ENCODE results near the gene FNDC3B.

FNDC3B gene

DNA sequence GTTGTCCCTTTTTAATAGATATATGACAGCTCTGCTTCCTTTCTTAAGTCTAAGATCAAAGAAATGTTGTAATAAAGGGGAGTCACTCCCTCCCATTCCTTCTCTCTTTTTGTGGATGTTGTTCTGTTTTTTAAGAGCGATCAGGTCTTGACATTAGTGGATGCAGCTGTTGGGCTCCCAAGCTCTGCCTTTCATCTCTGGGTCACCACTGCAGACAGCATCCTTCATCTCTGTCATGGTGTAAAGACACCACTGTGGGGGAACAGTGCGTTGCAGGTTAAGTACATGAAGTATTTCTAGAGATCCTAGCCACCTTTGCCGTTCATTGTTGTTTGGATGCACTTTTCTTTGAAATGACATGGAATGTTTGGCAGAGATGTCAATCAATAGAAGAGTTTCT, 17.7 kb downstream of the FNDC3B start:
- DNase-seq: no peak

DNA sequence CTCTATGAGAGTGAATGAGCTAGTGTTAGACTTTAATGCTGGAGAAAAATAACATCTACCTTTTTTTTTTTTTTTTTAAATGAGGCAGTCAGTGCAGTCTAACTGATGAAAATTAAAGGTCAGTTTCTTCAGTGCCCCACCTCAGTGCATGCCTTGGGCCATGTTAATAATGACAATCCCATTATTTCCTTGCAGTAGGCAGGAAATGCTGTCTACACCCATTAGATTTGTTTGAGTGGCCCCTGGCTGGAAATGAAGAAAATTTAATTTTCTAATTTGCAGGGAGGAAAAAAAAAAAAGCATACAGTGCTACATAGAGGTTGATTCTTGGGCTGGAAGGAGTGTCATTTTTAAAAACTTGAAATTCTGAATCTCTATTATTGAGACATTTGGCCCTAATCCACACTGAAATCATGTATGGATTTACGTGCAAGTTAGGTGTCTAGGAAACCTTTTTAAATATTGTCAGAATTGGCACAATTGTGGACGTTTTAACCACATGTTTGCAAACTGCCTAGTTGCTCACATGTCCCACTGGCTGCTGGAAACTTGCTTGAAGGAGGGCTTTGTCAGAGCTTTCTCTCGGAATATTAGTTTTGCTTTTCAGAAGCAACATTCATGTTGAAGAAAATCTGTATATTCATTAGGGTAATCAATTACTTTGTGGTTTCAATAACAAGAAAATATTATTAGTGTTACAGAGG, 18.4 kb downstream of the FNDC3B start:
- DNase-seq: no peak

- DNase-seq: no peak
Observed at GRCh38 chr3:172059532-172059931, 20.2 kb downstream of the FNDC3B start.

GRCh38 chr3:172060234-172060633, 20.9 kb downstream of the FNDC3B start:
- DNase-seq: no peak

GRCh38 chr3:172061724-172062184, 22.4 kb downstream of the FNDC3B start:
- no peak for DNase-seq

- DNase-seq: no peak
Observed at GRCh38 chr3:172062761-172063160, 23.4 kb downstream of the FNDC3B start.

DNA sequence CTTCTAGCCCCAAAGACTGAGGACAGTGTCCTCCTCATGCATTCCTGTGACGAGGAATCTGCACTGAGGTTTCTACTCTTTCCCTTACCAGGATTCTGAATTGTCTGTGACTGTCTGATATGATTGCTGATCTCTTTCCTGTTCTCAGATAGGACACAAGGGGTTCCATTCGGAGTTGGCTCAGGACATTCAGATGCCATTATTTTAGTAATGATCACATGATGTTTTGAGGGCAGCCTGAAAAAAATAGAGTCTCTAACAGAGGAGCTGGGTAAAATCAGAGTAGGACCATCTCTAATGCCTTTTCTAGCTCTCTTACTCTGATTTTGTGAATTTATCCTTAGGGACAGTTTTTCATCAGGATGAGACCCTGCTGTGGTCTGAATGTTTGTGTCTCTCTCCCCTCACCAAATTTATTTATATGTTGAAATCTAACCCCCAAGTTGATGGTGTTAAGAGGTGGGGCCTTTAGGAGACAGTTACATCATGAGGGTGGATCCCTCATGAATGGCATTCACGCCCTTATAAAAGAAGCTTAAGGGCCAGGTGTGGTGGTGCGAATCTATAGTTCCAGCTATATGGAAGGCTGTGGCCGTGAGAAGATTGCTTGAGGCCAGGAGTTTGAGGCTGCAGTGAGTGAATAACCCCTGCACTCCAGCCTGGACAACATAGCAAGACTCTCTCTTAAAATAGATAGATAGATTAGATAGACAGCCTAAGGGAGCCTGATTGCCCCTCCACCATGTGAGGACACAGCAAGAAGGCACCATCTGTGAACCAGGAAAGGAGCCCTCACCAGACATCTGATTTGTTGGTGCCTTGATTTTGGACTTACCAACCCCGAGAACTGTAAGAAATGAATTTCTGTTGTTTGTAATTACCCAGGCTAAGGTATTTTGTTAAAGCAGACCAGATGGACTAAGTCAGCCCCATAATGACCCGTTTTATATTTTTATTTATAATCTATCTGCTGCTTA, 24.4 kb downstream of the FNDC3B start:
- DNase-seq: no peak

DNA sequence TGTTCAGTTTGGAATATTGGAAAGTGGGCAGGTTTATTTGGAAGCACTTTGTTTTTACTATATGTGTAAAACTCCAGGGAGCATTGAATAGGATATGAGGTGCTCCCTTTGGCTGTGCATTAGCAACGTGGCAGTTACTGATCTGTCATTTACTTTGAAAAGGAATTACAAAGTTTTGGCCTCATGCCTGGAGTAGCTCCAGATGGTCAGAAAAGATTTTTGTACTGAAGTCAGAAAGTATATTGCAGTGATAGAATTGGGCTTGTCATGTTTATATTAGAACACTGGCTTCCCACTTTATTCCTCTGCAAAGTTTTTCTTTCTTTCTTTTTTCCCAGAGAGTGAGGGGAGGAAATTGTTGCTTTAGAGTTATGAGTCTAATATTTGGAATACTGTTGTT, 26.1 kb downstream of the FNDC3B start:
- DNase-seq: no peak

DNA sequence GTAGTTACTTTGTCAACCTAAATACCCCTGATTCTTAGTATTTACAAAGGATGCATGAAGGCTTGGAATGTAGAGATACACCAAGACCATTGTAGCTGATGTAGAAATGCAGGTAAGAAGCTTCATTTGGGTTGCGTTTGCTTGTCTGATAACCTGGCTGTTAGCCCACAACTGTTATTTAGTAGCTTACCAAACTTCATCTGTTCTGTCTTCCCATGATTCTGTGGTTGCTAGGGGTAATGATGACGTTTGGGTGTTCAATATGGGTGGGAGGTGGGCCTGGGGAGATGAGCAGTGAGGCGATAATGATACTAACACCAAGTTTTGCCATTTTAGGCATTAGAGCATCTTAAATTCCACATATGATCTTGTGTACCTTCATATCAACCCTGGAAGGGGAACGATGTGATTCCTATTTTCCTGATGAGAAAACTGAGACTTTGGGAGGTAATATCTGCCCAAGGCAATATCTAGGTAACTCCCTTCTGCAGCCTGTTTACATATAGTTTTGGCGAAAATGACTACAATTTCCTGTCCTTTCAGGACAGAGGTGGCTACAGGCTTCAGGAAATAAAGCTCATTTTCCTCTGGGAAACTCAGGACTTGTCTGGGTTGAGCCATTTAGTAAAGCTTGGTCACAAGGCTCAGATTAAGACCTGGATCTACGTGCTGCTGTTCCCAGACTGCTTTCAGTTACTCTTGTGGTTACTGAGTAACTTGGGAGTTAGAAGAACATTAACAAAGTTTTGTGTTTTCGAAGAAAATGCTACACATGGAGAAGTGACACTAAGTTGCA, 26.8 kb downstream of the FNDC3B start:
- no peak for DNase-seq

GRCh38 chr3:172066880-172067796, 27.8 kb downstream of the FNDC3B start:
- DNase-seq: no peak

DNA sequence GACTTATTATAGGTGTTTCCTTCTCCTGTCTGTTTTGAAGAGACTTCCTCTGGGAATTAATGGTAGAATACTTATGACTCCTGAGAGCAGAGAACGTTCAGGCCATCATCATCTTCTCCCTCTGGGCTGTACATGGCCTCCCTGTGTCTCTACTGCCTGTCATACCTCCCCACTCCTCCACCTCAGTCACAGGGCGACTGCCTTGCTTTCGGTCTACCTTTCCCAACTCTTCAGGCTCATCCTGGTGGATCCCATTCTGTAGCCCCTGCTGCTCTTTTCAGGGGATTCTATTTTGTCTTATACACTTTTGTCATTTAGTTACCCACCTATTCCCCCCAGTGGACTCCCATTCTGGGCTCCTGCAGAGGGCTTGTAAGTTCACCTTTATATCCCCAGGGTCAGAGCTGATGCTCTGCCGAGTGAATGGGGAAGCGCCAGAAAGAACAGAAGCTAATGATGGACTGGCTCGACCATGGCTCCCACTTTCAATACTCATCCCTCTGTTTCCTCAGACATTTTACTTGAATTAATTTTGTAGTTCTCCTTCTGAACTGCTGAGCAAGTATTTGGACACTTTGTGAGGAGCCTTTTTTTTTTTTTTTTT, 28.6 kb downstream of the FNDC3B start:
- DNase-seq: no peak

GRCh38 chr3:172068977-172069376, 29.6 kb downstream of the FNDC3B start:
- no peak for DNase-seq

- DNase-seq: no peak
Observed at GRCh38 chr3:172069478-172069877, 30.1 kb downstream of the FNDC3B start.

DNA sequence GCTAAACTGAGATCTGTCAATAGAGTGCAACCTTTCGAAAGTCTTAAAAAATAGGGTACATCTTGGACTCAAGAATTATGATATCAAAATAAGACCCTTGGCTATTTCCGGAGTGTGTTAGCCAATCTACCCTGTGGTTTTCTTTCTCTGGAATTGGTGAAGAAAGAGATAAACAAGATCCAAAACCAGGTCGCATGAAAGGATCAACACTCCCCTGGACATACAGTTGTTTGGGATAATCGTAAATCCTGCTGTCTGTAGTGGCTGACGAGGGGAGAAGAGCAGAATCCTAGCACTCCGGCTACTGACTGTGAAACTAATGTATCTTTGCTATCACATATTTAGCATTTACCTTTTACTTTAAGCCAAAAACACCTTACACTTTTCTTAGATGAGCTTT, 30.9 kb downstream of the FNDC3B start:
- DNase-seq: no peak

GRCh38 chr3:172070802-172071201, 31.4 kb downstream of the FNDC3B start:
- DNase-seq: no peak

DNA sequence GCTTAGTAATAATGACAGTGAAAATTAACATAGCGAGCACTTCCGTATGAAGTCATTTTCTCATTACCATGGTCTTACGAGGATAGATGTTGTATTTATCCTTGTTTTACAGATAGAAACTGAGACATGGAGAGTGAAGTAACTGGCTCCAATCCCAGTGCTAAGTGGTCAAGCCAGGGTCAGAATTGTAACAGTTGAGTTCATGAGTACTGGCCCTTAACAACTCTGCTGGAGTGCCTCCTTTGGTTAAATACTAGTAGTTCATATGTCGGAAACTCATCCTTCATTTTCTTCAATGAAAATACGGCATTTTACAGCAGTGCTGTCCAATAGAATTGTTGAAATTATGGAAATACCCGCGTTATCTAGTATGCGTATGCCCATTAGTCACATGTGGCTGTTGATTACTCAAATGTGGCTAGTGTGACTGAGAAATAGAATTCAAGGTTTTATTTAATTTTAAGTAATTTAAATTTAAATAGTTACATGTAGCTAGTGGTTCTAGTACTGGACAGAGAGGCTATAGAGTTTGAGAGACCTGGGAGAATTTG, 32.5 kb downstream of the FNDC3B start:
- DNase-seq: no peak

- no peak for DNase-seq
Observed at GRCh38 chr3:172072543-172072942, 33.2 kb downstream of the FNDC3B start.

- DNase-seq: no peak
Observed at GRCh38 chr3:172073262-172073915, 34.0 kb downstream of the FNDC3B start.

GRCh38 chr3:172074032-172074431, 34.7 kb downstream of the FNDC3B start:
- no peak for DNase-seq

DNA sequence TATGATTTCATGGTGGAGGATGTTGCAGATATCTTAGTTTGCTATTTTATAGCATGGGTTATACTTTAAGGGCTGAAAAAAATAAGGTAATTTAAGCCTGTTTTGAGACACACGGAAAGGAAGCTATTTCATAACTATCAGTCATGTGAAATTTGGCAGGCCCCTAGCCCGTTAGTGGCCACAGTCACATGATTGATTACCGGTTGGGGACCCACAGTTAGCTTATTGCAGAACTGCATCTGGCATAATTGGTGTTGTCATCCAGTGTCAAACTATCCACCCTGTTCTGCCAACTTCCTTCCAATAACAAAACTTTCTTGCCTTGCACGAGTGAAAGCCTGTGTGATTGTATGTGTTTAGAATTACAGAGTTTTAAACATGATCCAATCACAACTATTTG, 35.2 kb downstream of the FNDC3B start:
- no peak for DNase-seq

- no peak for DNase-seq
Observed at GRCh38 chr3:172076212-172076611, 36.8 kb downstream of the FNDC3B start.
